AG04449 (cell line): ENCODE data around the gene SPTB.
A peak's percentile ranks its signal among the peaks of the same experiment; 100 is the strongest.

Experiments used
- CTCF ChIA-PET: fragments of 350-600 bp; formaldehyde crosslinking; extraction: SDS; loops from one replicate; lab custom pipeline; 2021; ENCODE audit warnings: antibody characterized with exemption; lab: Yijun Ruan, JAX
- POLR2A ChIA-PET: fragments of 400-600, 350-600 bp; formaldehyde crosslinking; extraction: SDS; loops from one replicate; lab custom pipeline; 2020; ENCODE audit warnings: antibody characterized with exemption, inconsistent platforms; lab: Yijun Ruan, JAX
- DNase-seq: peaks from one replicate; pipeline ENCODE4 v3.0.0-alpha.2; 2010; ENCODE audit warnings: low read depth, low spot score
- H3K4me3 ChIP-seq: 2 replicates; pipeline ENCODE4 v1.5.1; 2011; ENCODE audit warnings: low read depth, mild to moderate bottlenecking, control low read depth, low read length
- TF ChIP-seq, protein P1 (sequence below): IDR thresholded peaks from one replicate; pipeline ENCODE4 v1.5.1; 2011; ENCODE audit warnings: mild to moderate bottlenecking, moderate library complexity, low read length, control low read depth, inconsistent platforms; ENCODE audit not compliant: insufficient read depth; ENCODE audit errors: missing control alignments

SPTB gene

DNA sequence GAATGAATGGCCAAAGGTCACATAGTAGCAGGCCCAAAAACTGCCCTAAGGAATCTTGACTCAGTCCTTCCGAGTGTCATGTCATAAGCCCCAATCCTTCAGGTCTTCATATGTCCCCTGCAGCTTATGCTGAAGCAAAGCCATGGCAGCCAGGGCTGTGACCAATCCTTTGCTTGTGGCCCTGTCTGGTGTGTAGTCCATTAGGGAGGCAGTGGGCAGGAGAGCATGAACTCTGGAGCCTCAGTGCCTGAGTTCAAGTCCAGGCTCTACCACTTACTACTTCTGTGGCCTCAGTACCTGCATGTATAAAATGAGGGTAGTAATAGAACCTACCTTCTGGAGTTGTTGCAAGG, 155.2 kb downstream of the SPTB start:
- no peak for DNase-seq
- TF ChIP-seq, protein P1, sequence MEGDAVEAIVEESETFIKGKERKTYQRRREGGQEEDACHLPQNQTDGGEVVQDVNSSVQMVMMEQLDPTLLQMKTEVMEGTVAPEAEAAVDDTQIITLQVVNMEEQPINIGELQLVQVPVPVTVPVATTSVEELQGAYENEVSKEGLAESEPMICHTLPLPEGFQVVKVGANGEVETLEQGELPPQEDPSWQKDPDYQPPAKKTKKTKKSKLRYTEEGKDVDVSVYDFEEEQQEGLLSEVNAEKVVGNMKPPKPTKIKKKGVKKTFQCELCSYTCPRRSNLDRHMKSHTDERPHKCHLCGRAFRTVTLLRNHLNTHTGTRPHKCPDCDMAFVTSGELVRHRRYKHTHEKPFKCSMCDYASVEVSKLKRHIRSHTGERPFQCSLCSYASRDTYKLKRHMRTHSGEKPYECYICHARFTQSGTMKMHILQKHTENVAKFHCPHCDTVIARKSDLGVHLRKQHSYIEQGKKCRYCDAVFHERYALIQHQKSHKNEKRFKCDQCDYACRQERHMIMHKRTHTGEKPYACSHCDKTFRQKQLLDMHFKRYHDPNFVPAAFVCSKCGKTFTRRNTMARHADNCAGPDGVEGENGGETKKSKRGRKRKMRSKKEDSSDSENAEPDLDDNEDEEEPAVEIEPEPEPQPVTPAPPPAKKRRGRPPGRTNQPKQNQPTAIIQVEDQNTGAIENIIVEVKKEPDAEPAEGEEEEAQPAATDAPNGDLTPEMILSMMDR = no peak
- CTCF ChIA-PET = interaction anchor here (1.0 to 1.7 kb wide), 5 partner anchors 10 to 53 kb away, joined by 3 to 4 read pairs (median 3); partner anchors contain the start of gene PLEKHG3
- no peak overlapping the region for H3K4me3 ChIP-seq
- POLR2A ChIA-PET = no interaction called here

DNA sequence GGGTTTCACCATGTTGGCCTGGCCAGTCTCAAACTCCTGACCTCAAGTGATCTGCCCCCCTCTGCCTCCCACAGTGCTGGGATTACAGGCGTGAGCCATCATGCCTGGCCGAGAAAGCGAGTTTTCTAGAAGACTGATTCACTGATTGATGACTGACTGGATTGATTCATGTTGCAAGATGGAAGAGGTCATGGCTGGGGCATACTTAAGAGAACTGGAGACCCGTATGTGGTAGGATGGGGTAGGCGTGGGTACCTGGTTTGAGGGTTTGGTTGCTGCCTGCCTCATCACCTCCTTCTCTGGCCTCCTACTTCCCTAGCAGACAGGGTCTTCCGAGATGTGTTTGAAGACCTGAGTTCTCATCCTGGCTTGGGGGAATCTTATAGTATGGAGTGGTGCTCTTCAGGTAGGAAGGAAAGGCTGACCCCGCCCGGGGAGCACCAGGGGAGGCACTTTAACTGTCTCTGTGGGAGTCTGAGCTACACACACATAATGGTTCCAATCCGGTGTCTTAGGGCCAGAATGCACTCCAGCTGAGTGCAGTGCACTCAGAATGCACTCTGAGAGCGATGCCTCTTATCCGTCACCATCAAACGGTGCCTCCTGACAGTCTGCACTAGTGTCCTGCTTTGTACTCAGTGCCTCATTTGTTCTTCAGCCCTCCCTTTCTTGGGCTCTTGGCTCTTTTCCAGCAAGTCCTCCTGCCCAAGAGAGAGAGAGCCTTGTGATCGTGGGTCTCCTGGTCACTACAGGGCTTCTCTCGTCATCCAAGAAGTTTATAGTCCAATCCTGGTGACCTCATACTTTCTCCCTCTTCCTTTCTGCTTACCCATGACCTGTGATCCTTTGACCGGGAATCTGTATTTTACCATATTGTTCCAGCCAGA, 155.8 kb downstream of the SPTB start:
- CTCF ChIA-PET = interaction anchor here (1.0 to 1.7 kb wide), 5 partner anchors 9 to 52 kb away, joined by 3 to 4 read pairs (median 3); no protein-coding TSS in a partner anchor
- H3K4me3 ChIP-seq = no peak overlapping the region
- TF ChIP-seq, protein P1 = no peak
- DNase-seq = no peak
- POLR2A ChIA-PET = no interaction called here

DNA sequence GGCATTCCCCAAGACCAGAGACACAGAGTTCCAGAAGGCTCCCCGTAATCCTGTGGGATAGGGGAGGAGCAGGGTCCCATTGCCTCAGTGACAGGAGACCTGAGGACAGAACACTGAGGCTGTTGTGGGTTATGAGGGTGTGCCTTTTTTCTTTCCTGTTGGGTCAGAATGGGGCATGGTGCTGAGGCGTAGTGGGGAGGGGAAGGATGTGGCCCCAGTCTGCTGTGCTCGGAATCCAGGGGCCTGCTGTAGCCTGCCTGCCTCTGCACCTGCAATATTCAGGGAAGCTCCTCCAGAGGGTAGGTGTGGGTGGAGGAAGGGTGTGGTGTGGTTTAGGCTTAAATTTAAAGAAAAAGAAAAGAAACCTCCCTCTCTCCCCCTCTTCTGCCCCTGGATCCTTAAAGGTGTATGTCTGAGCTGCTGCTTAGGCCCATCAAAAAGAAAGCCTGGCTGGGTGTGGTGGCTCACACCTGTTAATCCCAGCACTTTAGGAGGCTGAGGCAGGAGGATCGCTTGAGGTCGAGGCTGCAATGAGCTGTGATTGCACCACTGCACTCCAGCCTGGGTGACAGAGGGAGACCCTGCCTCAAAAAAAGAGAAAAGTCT, 156.8 kb downstream of the SPTB start:
- no peak for DNase-seq
- no peak overlapping the region for H3K4me3 ChIP-seq
- POLR2A ChIA-PET = no interaction called here
- TF ChIP-seq, protein P1 = no peak
- CTCF ChIA-PET = interaction anchor here (1.4 to 2.5 kb wide), 3 partner anchors 12 to 42 kb away, joined by 4 to 7 read pairs (median 7); no protein-coding TSS in a partner anchor

DNA sequence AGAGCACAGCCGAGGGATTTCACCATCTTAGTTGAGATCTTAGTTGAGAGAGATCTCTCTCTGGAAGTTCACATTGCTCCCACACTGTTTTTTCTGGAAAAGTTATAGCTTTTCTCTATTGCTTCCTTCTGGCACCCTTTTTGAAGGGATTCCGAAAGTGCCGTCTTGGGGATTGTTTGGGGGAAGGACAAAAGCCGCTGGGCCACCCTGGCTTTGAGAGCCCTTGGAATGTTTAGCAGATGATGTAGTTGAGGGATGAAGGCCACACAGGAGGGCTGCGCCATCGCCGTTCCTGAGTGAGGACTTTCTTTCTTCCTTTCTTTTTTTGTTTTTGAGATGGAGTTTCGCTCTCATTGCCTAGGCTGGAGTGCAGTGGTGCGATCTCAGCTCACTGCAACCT, 157.8 kb downstream of the SPTB start:
- H3K4me3 ChIP-seq = peak overlapping the region; percentile 18; the same call in 1 of the 2 replicates
- DNase-seq = no peak
- TF ChIP-seq, protein P1 = no peak
- ChIA-PET POLR2A (no interaction called here), CTCF (interaction anchor here (1.4 to 2.5 kb wide), 5 partner anchors 10 to 43 kb away, joined by 3 to 8 read pairs (median 7); no protein-coding TSS in a partner anchor)

DNA sequence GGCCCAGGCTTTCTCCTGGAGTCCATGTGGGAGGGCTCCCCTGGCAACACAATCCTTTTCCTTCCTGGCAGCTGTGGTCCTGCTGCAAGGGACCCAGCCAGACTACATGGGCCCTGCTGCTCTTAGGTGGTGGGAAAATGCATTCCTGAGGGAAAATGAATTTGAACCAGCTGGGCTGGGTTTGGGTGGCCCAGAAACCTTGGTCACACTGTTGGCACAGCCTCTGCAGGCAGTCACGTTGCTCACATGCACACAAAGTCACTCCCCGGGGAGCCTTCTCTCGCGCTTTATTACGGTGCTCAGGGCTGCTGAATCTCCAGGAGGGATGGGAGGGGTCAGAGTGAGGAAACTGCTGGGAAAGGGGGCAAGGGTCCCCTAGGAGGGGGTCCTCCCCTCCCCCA, 158.3 kb downstream of the SPTB start:
- ChIA-PET POLR2A (no interaction called here), CTCF (interaction anchor here (1.4 to 2.5 kb wide), 6 partner anchors 10 to 49 kb away, joined by 3 to 8 read pairs (median 6); no protein-coding TSS in a partner anchor)
- DNase-seq = peak; percentile 77

More for the DNA sequence above, 158.3 kb downstream of the SPTB start:
- H3K4me3 ChIP-seq = peak overlapping the region; percentile 18; the same call in 1 of the 2 replicates
- TF ChIP-seq, protein P1 = no peak
